ENCODE results near the gene ATP2A2.
"Not testable (repeated sequence)": the region's sequence is repeated elsewhere in the genome, so short reads cannot be mapped to it uniquely, and the experiment has no call there.

The ATP2A2 gene

GRCh38 chr12:110370732-110371231 lies 89.7 kb downstream of the ATP2A2 start:
- H3K4me3 ChIP-seq (ENCODE audit: control insufficient read depth, low read depth, low read length), result no peak overlapping the region
- no peak for TF ChIP-seq CTCF (conservative IDR thresholded peaks at IDR 0.05; ENCODE audit: control insufficient read depth, insufficient read depth, low read depth, low read length)
- no peak for DNase-seq (ENCODE audit: low read depth)

- no peak overlapping the region for H3K4me3 ChIP-seq (ENCODE audit: control insufficient read depth, low read depth, low read length)
- no peak for DNase-seq (ENCODE audit: low read depth)
- TF ChIP-seq CTCF (conservative IDR thresholded peaks at IDR 0.05; ENCODE audit: control insufficient read depth, insufficient read depth, low read depth, low read length), result no peak
Measured at GRCh38 chr12:110371408-110372055, 90.5 kb downstream of the ATP2A2 start.

GRCh38 chr12:110372056-110372425 lies 91.0 kb downstream of the ATP2A2 start:
- no peak for TF ChIP-seq CTCF (conservative IDR thresholded peaks at IDR 0.05; ENCODE audit: control insufficient read depth, insufficient read depth, low read depth, low read length)
- H3K4me3 ChIP-seq (ENCODE audit: control insufficient read depth, low read depth, low read length), result no peak overlapping the region
- DNase-seq (ENCODE audit: low read depth), result no peak

GRCh38 chr12:110373025-110373424 lies 92.0 kb downstream of the ATP2A2 start:
- no peak for DNase-seq (ENCODE audit: low read depth)
- TF ChIP-seq CTCF (conservative IDR thresholded peaks at IDR 0.05; ENCODE audit: control insufficient read depth, insufficient read depth, low read depth, low read length), result no peak
- H3K4me3 ChIP-seq (ENCODE audit: control insufficient read depth, low read depth, low read length), result no peak overlapping the region

DNA sequence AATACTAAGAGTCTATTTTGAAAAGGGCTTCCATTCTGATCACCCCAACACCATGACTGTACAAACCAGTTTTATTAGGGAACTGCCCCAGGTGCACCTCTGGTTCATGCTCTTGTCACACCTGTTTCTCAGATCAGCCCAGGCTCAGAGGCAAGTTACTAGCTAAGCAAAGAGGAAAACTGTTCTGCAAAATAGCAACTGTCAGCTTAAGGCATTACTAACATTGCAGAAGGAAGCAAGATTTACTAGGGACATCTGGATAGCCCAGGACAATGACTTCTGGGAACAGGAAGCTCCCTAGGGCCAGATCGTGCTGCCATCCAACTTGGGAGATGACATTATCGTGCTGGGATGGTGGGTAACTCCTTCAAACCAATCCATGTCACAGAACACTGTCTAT lies 92.4 kb downstream of the ATP2A2 start:
- TF ChIP-seq CTCF (conservative IDR thresholded peaks at IDR 0.05; ENCODE audit: control insufficient read depth, insufficient read depth, low read depth, low read length), result no peak
- H3K4me3 ChIP-seq (ENCODE audit: control insufficient read depth, low read depth, low read length), result no peak overlapping the region
- no peak for DNase-seq (ENCODE audit: low read depth)

DNA sequence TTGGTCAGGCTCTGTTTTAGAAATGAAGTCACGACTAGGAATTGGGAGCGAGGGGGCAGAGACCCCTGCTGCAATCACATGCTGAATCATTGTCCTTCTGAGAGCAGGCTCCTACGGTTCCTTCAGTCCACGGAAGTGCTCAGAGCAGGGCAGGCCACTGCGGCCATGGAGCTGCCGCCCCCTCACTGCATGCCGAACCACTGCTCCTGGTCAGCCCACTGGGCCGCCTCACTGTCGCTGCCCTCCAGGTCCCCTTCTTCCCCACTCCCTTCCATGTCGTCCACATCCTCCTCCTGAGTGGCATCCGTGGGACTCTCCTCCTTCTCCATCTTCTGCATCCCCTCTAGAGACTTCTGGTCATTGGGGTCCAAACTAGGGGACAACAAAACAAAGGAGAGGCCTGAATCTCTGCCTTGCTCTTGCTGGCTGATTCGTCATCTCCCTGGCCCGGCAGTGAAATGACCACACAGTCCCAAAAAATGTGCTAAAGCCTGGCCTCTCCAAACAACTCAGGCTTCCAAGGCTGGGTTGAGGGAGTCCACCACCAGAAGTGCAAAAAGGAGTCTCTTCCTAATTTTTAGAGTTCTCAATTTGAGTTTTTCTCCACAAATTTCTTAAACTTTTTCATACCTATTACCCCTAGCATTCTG lies 93.0 kb downstream of the ATP2A2 start:
- TF ChIP-seq CTCF (conservative IDR thresholded peaks at IDR 0.05; ENCODE audit: control insufficient read depth, insufficient read depth, low read depth, low read length), result no peak
- no peak for DNase-seq (ENCODE audit: low read depth)
- H3K4me3 ChIP-seq (ENCODE audit: control insufficient read depth, low read depth, low read length), result no peak overlapping the region

DNA sequence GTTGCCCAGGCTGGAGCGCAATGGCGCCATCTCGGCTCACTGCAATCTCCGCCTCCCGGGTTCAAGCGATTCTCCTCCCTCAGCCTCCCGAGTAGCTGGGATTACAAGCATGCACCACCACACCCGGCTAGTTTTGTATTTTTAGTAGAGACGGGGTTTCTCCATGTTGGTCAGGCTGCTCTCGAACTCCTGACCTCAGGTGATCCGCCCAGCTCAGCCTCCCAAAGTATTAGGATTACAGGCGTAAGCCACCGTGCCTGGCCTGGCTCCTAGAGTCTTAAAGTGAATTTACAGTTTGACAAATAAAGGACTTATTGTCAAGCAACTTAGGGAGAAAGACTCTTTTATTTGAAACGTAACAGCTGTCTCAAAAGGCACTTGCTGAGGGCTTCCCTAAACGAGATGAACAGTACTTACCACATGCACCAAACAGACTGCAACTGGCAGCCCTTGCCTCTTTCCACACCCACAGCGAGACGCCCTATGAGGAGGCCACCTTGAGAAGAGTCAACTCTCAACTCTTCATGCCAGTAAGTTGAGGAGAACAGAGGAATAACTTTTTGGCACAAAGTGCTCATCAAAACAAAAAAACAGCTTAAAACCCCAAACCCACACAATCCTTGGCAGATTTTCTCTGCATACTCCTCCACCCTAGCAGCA lies 97.2 kb downstream of the ATP2A2 start:
- H3K4me3 ChIP-seq (ENCODE audit: control insufficient read depth, low read depth, low read length); DNase-seq (ENCODE audit: low read depth): not testable (repeated sequence)

Data from fibroblast of mammary gland (primary cell).